Neuronal stem cell (in vitro differentiated cells): ENCODE measurements around the gene CDIP1. TPM values are rescaled to one million over a fixed set of nuclear protein-coding genes. Genes with fewer than 3 reads are reported as not detected.

ENCODE experiments used
- DNase-seq: peaks from one replicate; pipeline ENCODE4 v3.0.0-alpha.2; 2013; ENCODE audit warnings: low spot score
- H2AFZ ChIP-seq: one replicate; pipeline ENCODE4 v1.6.1; 2013; ENCODE audit warnings: mild to moderate bottlenecking, low read length, inconsistent platforms
- H2AK5ac ChIP-seq: 2 replicates; pipeline ENCODE4 v1.6.1; 2013; ENCODE audit warnings: low read depth, mild to moderate bottlenecking, inconsistent platforms, low read length, moderate library complexity, mixed read lengths
- H2BK120ac ChIP-seq: 2 replicates; pipeline ENCODE4 v1.6.1; 2013; ENCODE audit warnings: low read depth, mild to moderate bottlenecking, inconsistent platforms, low read length, moderate library complexity, mixed read lengths
- H2BK12ac ChIP-seq: one replicate; pipeline ENCODE4 v1.6.1; 2013; ENCODE audit warnings: low read length, inconsistent platforms
- H2BK15ac ChIP-seq: 2 replicates; pipeline ENCODE4 v1.6.1; 2013; ENCODE audit warnings: mild to moderate bottlenecking, low read length, inconsistent platforms, mixed read lengths
- H2BK5ac ChIP-seq: one replicate; pipeline ENCODE4 v1.6.1; 2013; ENCODE audit warnings: inconsistent platforms, mild to moderate bottlenecking, low read length, moderate library complexity
- H3K14ac ChIP-seq: one replicate; pipeline ENCODE4 v1.6.1; 2013; ENCODE audit warnings: low read length, inconsistent platforms
- H3K18ac ChIP-seq: 2 replicates; pipeline ENCODE4 v1.6.1; 2013; ENCODE audit warnings: low read length, inconsistent platforms
- H3K23ac ChIP-seq: 2 replicates; pipeline ENCODE4 v1.6.1; 2013; ENCODE audit warnings: low read depth, mild to moderate bottlenecking, mixed read lengths, low read length, inconsistent platforms; ENCODE audit not compliant: poor library complexity
- H3K27ac ChIP-seq: replicated peaks from 3 replicates; pipeline ENCODE4 v1.5.1; 2013; ENCODE audit warnings: low read length, inconsistent platforms
- H3K27me3 ChIP-seq, 3 experiments: 2 replicates each; pipeline ENCODE4 v1.6.1; 2013; ENCODE audit warnings: low read length in 3 of 3, mild to moderate bottlenecking in 2 of 3, inconsistent platforms in 1 of 3, low read depth in 1 of 3, mixed read lengths in 1 of 3, moderate library complexity in 1 of 3; ENCODE audit not compliant: control insufficient read depth in 3 of 3, insufficient read depth in 3 of 3
- H3K36me3 ChIP-seq, 2 donors: replicated peaks in 1 of 2; 2 replicates each; pipeline ENCODE4 v1.6.1; 2013; ENCODE audit warnings: low read length in 2 of 2; ENCODE audit not compliant: control insufficient read depth in 2 of 2, insufficient read depth in 2 of 2
- H3K4ac ChIP-seq: 2 replicates; pipeline ENCODE4 v1.6.1; 2013; ENCODE audit warnings: inconsistent platforms, mild to moderate bottlenecking, low read length, moderate library complexity
- H3K4me1 ChIP-seq, 2 donors: 1 replicate in 1 of 2; 2 replicates in 1 of 2; pipeline ENCODE4 v1.6.1; 2013; ENCODE audit warnings: low read length in 2 of 2, low read depth in 1 of 2; ENCODE audit not compliant: control insufficient read depth in 2 of 2, insufficient read depth in 1 of 2
- H3K4me2 ChIP-seq: one replicate; pipeline ENCODE4 v1.6.1; 2013; ENCODE audit warnings: mild to moderate bottlenecking, low read length, inconsistent platforms; ENCODE audit not compliant: insufficient read depth, poor library complexity, severe bottlenecking
- H3K4me3 ChIP-seq, 2 donors: 2 replicates each; pipeline ENCODE4 v1.5.1; 2013; ENCODE audit warnings: low read length in 2 of 2, mild to moderate bottlenecking in 2 of 2, inconsistent platforms in 1 of 2, moderate library complexity in 1 of 2
- H3K79me1 ChIP-seq: one replicate; pipeline ENCODE4 v1.6.1; 2013; ENCODE audit warnings: low read depth, mild to moderate bottlenecking, inconsistent platforms, low read length, moderate library complexity
- H3K9ac ChIP-seq: one replicate; pipeline ENCODE4 v1.6.1; 2013; ENCODE audit warnings: mild to moderate bottlenecking, low read depth, low read length, inconsistent platforms; ENCODE audit not compliant: poor library complexity
- H3K9me3 ChIP-seq, 2 donors: replicated peaks in 1 of 2; 2 replicates each; pipeline versions ENCODE3 to v1.6.1; 2013; ENCODE audit warnings: low read length in 2 of 2, mild to moderate bottlenecking in 2 of 2, inconsistent platforms in 1 of 2, low read depth in 1 of 2, mixed read lengths in 1 of 2, moderate library complexity in 1 of 2; ENCODE audit not compliant: control insufficient read depth in 2 of 2, insufficient read depth in 1 of 2
- H4K8ac ChIP-seq: one replicate; pipeline ENCODE4 v1.6.1; 2013; ENCODE audit warnings: low read depth, mild to moderate bottlenecking, inconsistent platforms, low read length, moderate library complexity
- H4K91ac ChIP-seq: one replicate; pipeline ENCODE4 v1.6.1; 2013; ENCODE audit warnings: low read length, low read depth, mild to moderate bottlenecking, inconsistent platforms; ENCODE audit not compliant: poor library complexity
- WGBS, 2 donors: extraction: QIAGEN DNeasy Blood & Tissue Kit; methylation state at CpG; one replicate each; pipeline ENCODE4 v1.1.7; 2013; ENCODE audit warnings: missing lambda C conversion rate in 2 of 2, mixed read lengths in 1 of 2; ENCODE audit not compliant: insufficient read length in 2 of 2, insufficient replicate concordance in 1 of 2; ENCODE audit errors: extremely low coverage in 2 of 2; 5-methylcytosine and 5-hydroxymethylcytosine counted together
- polyA plus RNA-seq, 2 experiments: library from polyadenylated mRNA; stranded (reverse); fragments of 200-250 nt; gene quantifications; one replicate each; pipeline ENCODE4 v1.2.3, GENCODE V29; 2013

Gene CDIP1
- 48.1 TPM for polyA plus RNA-seq (2013, experiment 1 of 2)
- 46.7 TPM for polyA plus RNA-seq (2013, experiment 2 of 2)

DNA sequence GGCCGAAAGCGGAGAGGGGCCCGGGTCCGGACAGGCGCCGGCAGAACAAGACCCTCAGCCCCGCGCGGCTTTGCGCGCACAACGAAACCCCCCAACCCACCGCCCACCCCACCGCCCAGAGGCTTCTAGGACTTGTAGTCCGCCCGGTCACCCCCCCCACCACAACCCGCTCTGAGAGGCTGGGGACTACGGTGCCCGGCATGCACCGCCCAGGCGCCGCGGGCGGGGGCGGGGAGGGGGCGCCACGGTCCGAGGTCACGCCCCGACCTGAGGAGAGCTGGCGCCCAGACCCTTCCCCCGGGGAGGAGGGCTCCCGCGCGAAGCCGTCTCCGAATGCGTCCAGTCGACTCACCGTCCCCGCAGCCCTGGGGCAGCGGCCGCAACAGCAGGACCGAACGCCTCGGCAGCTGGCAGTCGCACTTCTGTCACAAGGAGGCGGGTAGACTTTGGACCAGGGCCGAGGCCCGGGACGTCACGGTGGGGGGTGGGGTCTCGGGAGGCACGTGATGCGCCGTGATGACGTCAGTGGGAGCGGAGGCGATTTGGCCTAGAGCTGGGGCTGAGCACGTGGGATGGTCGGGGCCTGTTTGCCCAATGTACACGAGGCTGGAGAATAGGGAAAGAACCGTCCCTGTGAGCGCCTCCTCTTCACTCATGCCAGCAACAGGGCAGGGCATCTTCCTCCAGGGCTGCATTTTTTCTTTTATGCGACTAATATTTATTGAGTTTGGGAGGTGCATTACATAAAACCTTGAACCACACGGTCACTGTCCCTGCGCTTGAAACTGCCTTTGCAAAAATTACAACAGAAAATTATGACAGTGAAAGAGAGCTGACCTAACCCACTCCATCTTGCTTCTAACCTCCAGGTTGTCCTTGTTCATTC lies at the start of gene CDIP1:
TSS of gene CDIP1 (minus strand) at position 424 of the 886 bp plus-strand sequence. CDS start 24,643 bp downstream, outside the sequence.
- H3K36me3 ChIP-seq = peaks cover 6 to 26% of the 10 kb centered on the region in 2 donors
- H3K4me3 ChIP-seq = peak within 1 kb of the TSS; percentile 92 to 94
- peak within 1 kb of the TSS; percentile 97 for H2AK5ac ChIP-seq
- peak within 1 kb of the TSS; percentile 76 for H3K4ac ChIP-seq
- H2BK5ac ChIP-seq = peak within 1 kb of the TSS; percentile 90
- H2BK120ac ChIP-seq = peak within 1 kb of the TSS; percentile 83
- H3K9me3 ChIP-seq = peaks cover 6 to 14% of the 10 kb centered on the region in 2 donors
- peak within 1 kb of the TSS; percentile 85 for H2BK15ac ChIP-seq
- H2AFZ ChIP-seq = peak within 1 kb of the TSS; percentile 100
- H2BK12ac ChIP-seq = peak within 1 kb of the TSS; percentile 58
- peak within 1 kb of the TSS; percentile 96 for H3K27ac ChIP-seq
- H3K79me1 ChIP-seq = peaks cover 6% of the 10 kb centered on the region
- peaks cover 6 to 8% of the 10 kb centered on the region in 2 donors for H3K4me1 ChIP-seq
- H3K14ac ChIP-seq = peak within 1 kb of the TSS; percentile 90
- peak within 1 kb of the TSS; percentile 62 for H3K23ac ChIP-seq
- WGBS, 2 donors = no CpG with 5 or more reads among the region's 67 CpGs
- H3K4me2 ChIP-seq = peak within 1 kb of the TSS; percentile 93
- H4K8ac ChIP-seq = peak within 1 kb of the TSS; percentile 6
- H3K9ac ChIP-seq = peak within 1 kb of the TSS; percentile 98
- no peak within 1 kb of the TSS for H4K91ac ChIP-seq
- H3K18ac ChIP-seq = peak within 1 kb of the TSS; percentile 100
- peak; percentile 92 for DNase-seq
- no peaks in the 10 kb centered on the region for H3K27me3 ChIP-seq

DNA sequence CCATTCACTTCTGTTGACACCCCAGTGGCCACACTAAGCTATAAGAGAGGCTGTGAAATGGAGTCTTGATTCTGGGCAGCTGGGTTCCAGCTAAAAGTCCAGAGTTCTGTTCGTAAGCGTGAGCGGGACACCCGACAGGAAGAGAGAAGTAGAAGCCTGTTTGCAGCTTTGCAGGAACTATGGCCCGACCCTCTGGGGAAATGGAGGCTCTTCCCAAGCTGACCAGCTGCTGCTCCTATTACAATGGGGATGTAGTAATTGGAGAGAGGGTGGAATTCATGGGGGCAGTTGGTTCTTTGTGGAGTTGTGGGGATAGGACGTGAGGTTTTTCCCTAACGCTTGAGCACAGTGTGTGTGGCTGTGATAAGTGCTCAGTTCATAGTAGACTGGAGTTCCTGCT lies 47.7 kb upstream of the CDIP1 start:
- Histone ChIP-seq H3K4ac (no peak overlapping the region), H3K14ac (no peak overlapping the region), H2BK12ac (no peak overlapping the region), H2BK15ac (no peak overlapping the region), H3K27ac (no peak overlapping the region), H3K4me1 (no peaks in the 10 kb centered on the region), H2AFZ (peak overlapping the region; percentile 70), H3K18ac (no peak overlapping the region), H3K9me3 (peaks cover 0 to 5% of the 10 kb centered on the region in 2 donors), H3K4me2 (no peak overlapping the region), H3K36me3 (no peaks in the 10 kb centered on the region), H3K4me3 (no peak overlapping the region), H4K91ac (no peak overlapping the region), H3K23ac (no peak overlapping the region), H4K8ac (no peak overlapping the region), H3K79me1 (no peaks in the 10 kb centered on the region), H2BK120ac (no peak overlapping the region), H3K27me3 (no peaks in the 10 kb centered on the region), H2AK5ac (no peak overlapping the region), H3K9ac (no peak overlapping the region), H2BK5ac (no peak overlapping the region)
- no CpG with 5 or more reads among the region's 7 CpGs for WGBS, 2 donors
- DNase-seq = no peak

DNA sequence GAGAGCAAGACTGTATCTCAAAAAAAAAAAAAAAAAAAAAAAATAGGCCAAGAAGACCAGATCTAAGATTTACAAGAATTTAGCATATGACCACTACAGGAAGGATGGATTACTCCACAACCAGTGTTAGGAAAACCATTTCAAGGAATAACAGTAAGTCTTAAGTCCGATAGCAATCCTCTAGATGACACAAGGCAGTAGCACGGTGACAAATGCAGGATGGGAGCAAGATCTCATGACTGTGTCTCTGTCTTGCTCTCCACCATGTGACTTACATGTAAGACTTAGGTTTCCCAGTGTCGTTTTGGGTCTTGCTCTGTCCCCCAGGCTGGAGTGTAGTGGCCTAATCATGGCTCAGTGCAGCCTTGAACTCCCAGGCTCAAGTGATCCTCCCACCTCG lies 45.3 kb upstream of the CDIP1 start:
- DNase-seq = no peak
- H3K9ac ChIP-seq = no peak overlapping the region

DNA sequence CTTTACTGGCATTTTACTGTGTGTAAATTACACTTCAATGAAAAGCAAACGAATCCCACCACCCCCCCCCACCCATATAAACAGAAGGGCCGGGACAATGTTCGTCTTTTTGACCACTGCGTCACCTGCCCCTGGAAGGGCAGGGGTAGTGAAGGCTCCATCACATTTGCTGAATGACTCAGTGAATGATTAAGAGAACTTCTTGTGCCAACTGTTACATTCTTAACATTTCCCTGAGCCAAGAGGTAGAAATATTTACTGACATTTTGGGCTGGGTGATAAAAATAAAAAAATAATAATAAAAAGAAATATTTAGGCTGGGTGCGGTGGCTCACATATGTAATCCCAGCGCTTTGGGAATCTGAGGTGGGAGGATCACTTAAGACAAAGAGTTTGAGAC lies 41.7 kb upstream of the CDIP1 start:
- Histone ChIP-seq H3K4me3 (no peak overlapping the region), H3K14ac (no peak overlapping the region), H3K27me3 (no peaks in the 10 kb centered on the region), H2BK15ac (no peak overlapping the region), H4K91ac (no peak overlapping the region), H2AFZ (no peak overlapping the region), H2BK12ac (no peak overlapping the region), H3K23ac (no peak overlapping the region), H2BK5ac (no peak overlapping the region), H3K18ac (no peak overlapping the region), H3K4me2 (no peak overlapping the region), H4K8ac (no peak overlapping the region), H3K4ac (no peak overlapping the region), H3K36me3 (no peaks in the 10 kb centered on the region), H3K9me3 (no peaks in the 10 kb centered on the region), H3K27ac (no peak overlapping the region), H3K9ac (no peak overlapping the region), H3K79me1 (no peaks in the 10 kb centered on the region), H3K4me1 (no peaks in the 10 kb centered on the region), H2AK5ac (no peak overlapping the region), H2BK120ac (no peak overlapping the region)
- DNase-seq = no peak
- no CpG with 5 or more reads among the region's 6 CpGs for WGBS, 2 donors

More for the DNA sequence above, 45.3 kb upstream of the CDIP1 start:
- H2BK120ac ChIP-seq = no peak overlapping the region
- H3K36me3 ChIP-seq = no peaks in the 10 kb centered on the region
- H2AK5ac ChIP-seq = no peak overlapping the region
- H2BK12ac ChIP-seq = no peak overlapping the region
- no peak overlapping the region for H2BK15ac ChIP-seq
- no peaks in the 10 kb centered on the region for H3K4me1 ChIP-seq
- H3K18ac ChIP-seq = no peak overlapping the region
- no peak overlapping the region for H4K8ac ChIP-seq
- no peak overlapping the region for H3K4ac ChIP-seq
- peaks cover 0 to 5% of the 10 kb centered on the region in 2 donors for H3K9me3 ChIP-seq
- H3K27ac ChIP-seq = no peak overlapping the region
- no peak overlapping the region for H3K23ac ChIP-seq
- H2BK5ac ChIP-seq = no peak overlapping the region
- H3K4me2 ChIP-seq = no peak overlapping the region
- no peak overlapping the region for H3K14ac ChIP-seq
- no peaks in the 10 kb centered on the region for H3K79me1 ChIP-seq
- no peak overlapping the region for H3K4me3 ChIP-seq
- H2AFZ ChIP-seq = no peak overlapping the region
- no CpG with 5 or more reads among the region's 4 CpGs for WGBS, 2 donors
- no peaks in the 10 kb centered on the region for H3K27me3 ChIP-seq
- H4K91ac ChIP-seq = no peak overlapping the region
